22Rv1 (cell line): ENCODE results near the gene S1PR4.

Source experiments
- ZFX ChIP-seq: fragments of 450-650 bp; IDR thresholded peaks from 2 replicates; pipeline ENCODE4 v1.6.1; 2017; ENCODE audit warnings: antibody characterized with exemption, borderline replicate concordance
- TF ChIP-seq, protein P1 (sequence below): fragments of 450-650 bp; IDR thresholded peaks from 2 replicates; pipeline ENCODE4 v1.5.1; 2017; ENCODE audit warnings: mild to moderate bottlenecking

DNA sequence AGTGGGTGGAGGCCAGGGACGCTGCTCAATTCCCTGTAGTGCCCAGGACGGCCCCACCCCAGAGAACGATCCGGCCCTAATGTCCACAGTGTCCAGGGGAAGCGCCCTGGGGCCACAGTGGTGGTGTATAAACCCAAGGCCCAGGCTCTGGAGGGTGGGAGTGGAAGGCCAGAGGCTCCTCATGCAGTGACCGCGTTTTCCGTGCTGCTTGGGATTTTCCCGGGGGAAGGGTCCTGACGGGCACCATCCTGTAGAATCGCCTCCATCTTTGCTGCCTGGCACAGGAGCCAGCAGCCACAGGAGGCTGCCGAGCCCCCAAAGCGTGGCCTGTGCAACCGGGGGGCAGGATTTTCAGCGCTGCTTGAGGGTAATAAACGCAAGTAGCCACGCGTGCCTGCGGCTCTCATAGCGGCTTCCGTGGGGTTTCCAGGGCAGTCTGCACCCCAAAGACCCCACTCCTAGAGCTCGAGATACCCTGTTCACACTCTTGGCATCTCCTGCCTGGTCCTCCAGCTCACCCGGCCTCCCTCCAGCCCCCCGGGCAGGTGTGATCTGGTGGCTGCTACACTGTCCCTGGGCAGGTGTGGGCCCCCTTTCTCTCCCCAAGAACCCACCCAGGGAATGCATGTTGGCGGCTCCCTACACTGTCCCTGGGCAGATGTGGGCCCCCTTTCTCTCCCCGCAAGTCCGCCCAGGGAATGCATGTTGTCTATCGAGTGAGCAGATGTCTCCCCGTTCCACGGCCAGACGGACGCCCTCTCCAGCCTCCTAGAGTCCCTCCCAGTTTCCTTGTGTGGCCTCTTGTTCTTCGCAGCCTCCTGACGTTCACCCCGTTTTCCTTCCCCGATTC is 9.3 kb downstream of the S1PR4 start:
- TF ChIP-seq, protein P1, sequence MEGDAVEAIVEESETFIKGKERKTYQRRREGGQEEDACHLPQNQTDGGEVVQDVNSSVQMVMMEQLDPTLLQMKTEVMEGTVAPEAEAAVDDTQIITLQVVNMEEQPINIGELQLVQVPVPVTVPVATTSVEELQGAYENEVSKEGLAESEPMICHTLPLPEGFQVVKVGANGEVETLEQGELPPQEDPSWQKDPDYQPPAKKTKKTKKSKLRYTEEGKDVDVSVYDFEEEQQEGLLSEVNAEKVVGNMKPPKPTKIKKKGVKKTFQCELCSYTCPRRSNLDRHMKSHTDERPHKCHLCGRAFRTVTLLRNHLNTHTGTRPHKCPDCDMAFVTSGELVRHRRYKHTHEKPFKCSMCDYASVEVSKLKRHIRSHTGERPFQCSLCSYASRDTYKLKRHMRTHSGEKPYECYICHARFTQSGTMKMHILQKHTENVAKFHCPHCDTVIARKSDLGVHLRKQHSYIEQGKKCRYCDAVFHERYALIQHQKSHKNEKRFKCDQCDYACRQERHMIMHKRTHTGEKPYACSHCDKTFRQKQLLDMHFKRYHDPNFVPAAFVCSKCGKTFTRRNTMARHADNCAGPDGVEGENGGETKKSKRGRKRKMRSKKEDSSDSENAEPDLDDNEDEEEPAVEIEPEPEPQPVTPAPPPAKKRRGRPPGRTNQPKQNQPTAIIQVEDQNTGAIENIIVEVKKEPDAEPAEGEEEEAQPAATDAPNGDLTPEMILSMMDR: no peak
- TF ChIP-seq ZFX: no peak
